Activated T-helper 2 cell treated with anti-CD3 and anti-CD28 coated beads, Interferon-gamma antibody, Interleukin-2, Interleukin-4, amounts not matched to agents 10 μg/mL and 5 μg/mL and 100 μg/mL, durations not matched to agents 14 hours and 24 hours and 36 hours (primary cell): ENCODE measurements around the gene FKBP5. TPM values are rescaled to one million over a fixed set of nuclear protein-coding genes. Genes with fewer than 3 reads are reported as not detected.

Experiments
- DNase-seq: peaks from one replicate; pipeline ENCODE4 v3.0.0; 2021; ENCODE audit warnings: low spot score
- H3K27ac Mint-ChIP-seq: one replicate; pipeline ENCODE4 v1.8.0; 2021; ENCODE audit warnings: mixed read lengths
- H3K27me3 Mint-ChIP-seq: one replicate; pipeline ENCODE4 v1.8.0; 2021; ENCODE audit warnings: low read depth, mixed read lengths
- H3K36me3 Mint-ChIP-seq: one replicate; pipeline ENCODE4 v1.8.0; 2021; ENCODE audit warnings: low read depth, mixed read lengths
- H3K4me1 Mint-ChIP-seq: one replicate; pipeline ENCODE4 v1.8.0; 2021; ENCODE audit warnings: low read depth, mixed read lengths
- H3K4me3 Mint-ChIP-seq: one replicate; pipeline ENCODE4 v1.8.0; 2021; ENCODE audit warnings: low read depth, mild to moderate bottlenecking, moderate library complexity, mixed read lengths
- H3K9me3 Mint-ChIP-seq: one replicate; pipeline ENCODE4 v1.8.0; 2021; ENCODE audit warnings: mixed read lengths
- intact Hi-C: fragments of 100-400 bp; cut with micrococcal nuclease; formaldehyde crosslinking; loops from one replicate; pipeline ENCODE4 v1.15.1; 2023
- total RNA-seq: library from RNA; stranded (reverse); gene quantifications from 2 replicates; pipeline ENCODE4 v1.2.3, GENCODE V29; 2022

FKBP5 gene
- total RNA-seq, 1 donor from 2014 or later, result 90.9 TPM

- peaks cover 34% of the 10 kb centered on the region for H3K4me1 Mint-ChIP-seq
- no peak overlapping the region for H3K27ac Mint-ChIP-seq
- H3K36me3 Mint-ChIP-seq, result peaks cover 65% of the 10 kb centered on the region
- H3K27me3 Mint-ChIP-seq, result no peaks in the 10 kb centered on the region
- intact Hi-C loops, result no loop called here
- no peaks in the 10 kb centered on the region for H3K9me3 Mint-ChIP-seq
- DNase-seq, result no peak
- no peak overlapping the region for H3K4me3 Mint-ChIP-seq
Observed at GRCh38 chr6:35592178-35592577, 96.5 kb downstream of the FKBP5 start.

GRCh38 chr6:35590622-35591066 lies 98.1 kb downstream of the FKBP5 start:
- Mint-ChIP-seq H3K27me3 (no peaks in the 10 kb centered on the region), H3K27ac (no peak overlapping the region), H3K4me1 (peaks cover 31% of the 10 kb centered on the region), H3K4me3 (no peak overlapping the region), H3K9me3 (no peaks in the 10 kb centered on the region), H3K36me3 (peaks cover 66% of the 10 kb centered on the region)
- intact Hi-C loops, result no loop called here
- DNase-seq, result no peak

GRCh38 chr6:35589904-35590303 lies 98.8 kb downstream of the FKBP5 start:
- Mint-ChIP-seq H3K4me1 (peaks cover 25% of the 10 kb centered on the region), H3K36me3 (peaks cover 60% of the 10 kb centered on the region), H3K9me3 (no peaks in the 10 kb centered on the region), H3K27me3 (no peaks in the 10 kb centered on the region), H3K27ac (no peak overlapping the region), H3K4me3 (no peak overlapping the region)
- intact Hi-C loops, result no loop called here
- DNase-seq, result no peak

- no peak for DNase-seq
- no peaks in the 10 kb centered on the region for H3K9me3 Mint-ChIP-seq
- no peak overlapping the region for H3K27ac Mint-ChIP-seq
- no peaks in the 10 kb centered on the region for H3K27me3 Mint-ChIP-seq
- intact Hi-C loops, result no loop called here
- H3K36me3 Mint-ChIP-seq, result peaks cover 56% of the 10 kb centered on the region
- peaks cover 20% of the 10 kb centered on the region for H3K4me1 Mint-ChIP-seq
- H3K4me3 Mint-ChIP-seq, result no peak overlapping the region
Observed at GRCh38 chr6:35589201-35589739, 99.4 kb downstream of the FKBP5 start.

GRCh38 chr6:35587167-35587566 lies 101.5 kb downstream of the FKBP5 start:
- Mint-ChIP-seq H3K9me3 (no peaks in the 10 kb centered on the region), H3K27ac (no peak overlapping the region), H3K27me3 (no peaks in the 10 kb centered on the region), H3K4me3 (no peak overlapping the region), H3K36me3 (peaks cover 56% of the 10 kb centered on the region), H3K4me1 (peaks cover 28% of the 10 kb centered on the region)
- intact Hi-C loops, result no loop called here
- DNase-seq, result no peak

- H3K9me3 Mint-ChIP-seq, result no peaks in the 10 kb centered on the region
- no peak overlapping the region for H3K27ac Mint-ChIP-seq
- intact Hi-C loops, result no loop called here
- no peak for DNase-seq
- H3K27me3 Mint-ChIP-seq, result no peaks in the 10 kb centered on the region
- peaks cover 54% of the 10 kb centered on the region for H3K36me3 Mint-ChIP-seq
- H3K4me1 Mint-ChIP-seq, result peaks cover 30% of the 10 kb centered on the region
- no peak overlapping the region for H3K4me3 Mint-ChIP-seq
Observed at GRCh38 chr6:35586542-35586941, 102.2 kb downstream of the FKBP5 start.

DNA sequence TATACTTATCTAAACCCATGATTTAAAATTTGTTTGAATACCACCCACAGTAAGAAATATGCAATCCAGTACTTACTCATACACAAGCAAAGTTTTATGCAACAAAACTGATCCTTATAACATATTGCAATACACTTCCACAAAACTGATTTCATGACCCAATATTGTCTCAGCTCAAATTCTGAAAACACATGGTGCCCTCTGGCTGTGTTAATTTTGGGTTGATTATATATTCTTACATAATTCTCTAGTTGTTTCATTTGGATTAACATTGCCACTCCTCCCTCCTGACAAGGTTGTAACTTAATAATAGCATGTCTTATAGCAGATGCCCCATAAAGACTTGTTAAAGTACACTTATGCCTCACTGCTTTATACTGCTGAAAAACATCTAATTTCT lies 103.1 kb downstream of the FKBP5 start:
- Mint-ChIP-seq H3K36me3 (peaks cover 54% of the 10 kb centered on the region), H3K4me1 (peaks cover 28% of the 10 kb centered on the region), H3K4me3 (no peak overlapping the region), H3K27me3 (no peaks in the 10 kb centered on the region), H3K9me3 (no peaks in the 10 kb centered on the region), H3K27ac (peak overlapping the region; percentile 25)
- no peak for DNase-seq
- intact Hi-C loops, result loop anchor here (2.0 kb wide), 1 partner anchor 79 kb away; no protein-coding TSS in a partner anchor

DNA sequence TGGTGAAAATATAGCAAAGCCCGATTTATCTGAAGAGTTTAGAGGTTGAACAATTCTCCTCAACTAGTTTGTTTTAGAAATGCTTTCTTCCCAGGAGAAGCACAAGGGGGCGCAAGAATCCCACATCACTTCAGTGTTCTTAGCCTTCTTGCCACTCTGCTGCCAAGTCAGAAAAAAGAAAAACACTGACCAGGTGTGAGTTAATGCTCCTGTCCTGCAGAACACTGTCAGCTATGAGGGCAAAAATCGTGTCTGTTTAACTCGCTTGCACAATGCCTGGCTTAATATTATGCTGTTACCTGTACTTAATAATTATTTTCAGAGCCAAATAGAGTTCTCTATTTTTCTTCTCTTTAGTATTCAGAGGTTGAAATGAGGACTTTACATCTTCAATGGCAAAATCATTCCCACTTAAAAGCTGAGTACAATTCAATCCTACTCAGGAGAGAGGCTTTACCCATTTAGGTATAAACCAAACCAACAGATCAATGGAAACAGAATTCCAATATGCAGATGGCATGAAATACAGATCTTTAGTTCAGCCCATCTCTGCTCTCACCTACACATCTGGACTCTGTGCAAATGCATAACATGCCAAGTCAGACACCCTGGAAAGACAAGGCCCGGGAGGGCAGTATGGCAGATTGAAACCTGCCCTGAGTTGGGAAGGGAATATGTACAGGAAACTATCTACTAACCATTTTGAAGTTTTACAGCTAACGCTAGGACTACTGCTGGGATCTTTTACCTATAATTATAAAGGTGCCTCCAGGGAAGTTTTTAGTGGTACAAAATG lies 104.6 kb downstream of the FKBP5 start:
- peaks cover 28% of the 10 kb centered on the region for H3K4me1 Mint-ChIP-seq
- H3K9me3 Mint-ChIP-seq, result no peaks in the 10 kb centered on the region
- no peak overlapping the region for H3K4me3 Mint-ChIP-seq
- H3K36me3 Mint-ChIP-seq, result peaks cover 50% of the 10 kb centered on the region
- intact Hi-C loops, result loop anchor here (1.0 to 5.0 kb wide), 4 partner anchors 38 to 153 kb away; partner anchors contain the start of genes ARMC12 and FKBP5
- DNase-seq, result peak; percentile 50
- no peak overlapping the region for H3K27ac Mint-ChIP-seq
- H3K27me3 Mint-ChIP-seq, result no peaks in the 10 kb centered on the region

DNA sequence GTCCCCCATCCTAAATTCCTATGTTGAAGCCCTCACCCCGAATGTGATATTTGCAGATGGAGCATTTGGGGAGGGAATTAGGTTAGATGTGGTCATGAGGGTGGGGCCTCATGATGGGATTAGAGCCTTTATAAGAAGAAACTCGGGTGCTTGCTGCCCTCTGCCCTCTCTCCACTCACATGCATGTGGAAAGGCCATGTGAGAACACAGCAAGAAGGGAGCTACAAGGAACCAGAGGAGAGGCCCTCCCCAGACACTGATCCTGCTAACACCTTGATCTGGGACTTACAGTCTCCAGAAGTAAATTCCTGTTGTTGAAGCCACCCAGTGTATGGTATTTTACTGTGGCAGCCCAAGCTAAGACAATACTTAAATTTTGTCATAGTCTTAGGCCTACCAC lies 106.4 kb downstream of the FKBP5 start:
- intact Hi-C loops, result loop anchor here (5.0 kb wide), 2 partner anchors 40 to 105 kb away; partner anchors contain the start of gene FKBP5
- no peak overlapping the region for H3K27ac Mint-ChIP-seq

DNA sequence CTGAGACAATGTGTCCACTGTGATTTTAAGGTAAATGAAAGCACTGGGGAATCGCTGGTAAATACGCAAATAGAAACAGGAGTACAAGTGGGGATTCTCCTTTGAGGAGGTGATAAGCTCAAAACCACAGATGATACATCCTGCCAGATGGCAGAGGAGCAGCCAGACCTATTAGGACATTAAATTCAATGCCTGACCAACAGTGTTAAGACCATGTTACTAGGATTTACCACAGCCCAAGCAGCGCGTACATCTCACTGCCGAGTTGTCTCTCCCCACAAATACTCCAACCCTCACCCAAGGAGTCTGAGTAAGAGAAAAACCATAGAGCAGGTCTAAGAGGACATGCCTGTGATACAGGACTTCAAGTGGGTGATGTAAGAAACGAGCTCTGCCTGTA lies 107.1 kb downstream of the FKBP5 start:
- Mint-ChIP-seq H3K27ac (peak overlapping the region; percentile 12), H3K4me3 (no peak overlapping the region), H3K9me3 (no peaks in the 10 kb centered on the region), H3K36me3 (peaks cover 48% of the 10 kb centered on the region), H3K4me1 (peaks cover 26% of the 10 kb centered on the region), H3K27me3 (no peaks in the 10 kb centered on the region)
- intact Hi-C loops, result loop anchor here (5.0 kb wide), 2 partner anchors 41 to 106 kb away; partner anchors contain the start of gene FKBP5
- no peak for DNase-seq

More for the DNA sequence above, 106.4 kb downstream of the FKBP5 start:
- H3K4me1 Mint-ChIP-seq, result peaks cover 26% of the 10 kb centered on the region
- H3K9me3 Mint-ChIP-seq, result no peaks in the 10 kb centered on the region
- no peak for DNase-seq
- peaks cover 49% of the 10 kb centered on the region for H3K36me3 Mint-ChIP-seq
- H3K4me3 Mint-ChIP-seq, result no peak overlapping the region
- no peaks in the 10 kb centered on the region for H3K27me3 Mint-ChIP-seq

DNA sequence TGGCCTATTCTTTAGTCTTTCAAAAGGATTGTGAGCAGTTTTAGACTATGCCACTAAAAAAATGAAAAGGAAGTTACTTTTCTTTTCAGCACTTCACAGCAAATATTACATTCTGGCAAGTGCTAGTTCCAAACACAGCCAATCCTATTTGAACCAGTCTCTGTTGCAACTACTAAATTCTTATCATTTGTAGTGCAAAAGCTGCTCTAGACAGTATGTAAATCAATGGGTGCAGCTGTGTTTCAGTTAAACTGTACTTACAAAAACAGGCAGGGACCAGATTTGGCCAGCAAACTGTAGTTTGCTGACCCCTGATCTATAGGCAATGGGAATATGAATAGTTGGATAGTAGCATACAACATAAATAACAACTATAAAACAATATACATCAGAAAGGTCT lies 107.9 kb downstream of the FKBP5 start:
- no peak overlapping the region for H3K4me3 Mint-ChIP-seq
- H3K4me1 Mint-ChIP-seq, result peaks cover 25% of the 10 kb centered on the region
- no peaks in the 10 kb centered on the region for H3K27me3 Mint-ChIP-seq
- H3K27ac Mint-ChIP-seq, result no peak overlapping the region
- DNase-seq, result no peak
- intact Hi-C loops, result loop anchor here (5.0 kb wide), 2 partner anchors 41 to 106 kb away; partner anchors contain the start of gene FKBP5
- H3K9me3 Mint-ChIP-seq, result no peaks in the 10 kb centered on the region
- peaks cover 43% of the 10 kb centered on the region for H3K36me3 Mint-ChIP-seq

GRCh38 chr6:35576682-35577081 lies 112.0 kb downstream of the FKBP5 start:
- intact Hi-C loops, result no loop called here
- peaks cover 3% of the 10 kb centered on the region for H3K4me1 Mint-ChIP-seq
- no peak overlapping the region for H3K4me3 Mint-ChIP-seq
- H3K9me3 Mint-ChIP-seq, result no peaks in the 10 kb centered on the region
- DNase-seq, result no peak
- peaks cover 49% of the 10 kb centered on the region for H3K36me3 Mint-ChIP-seq
- H3K27me3 Mint-ChIP-seq, result no peaks in the 10 kb centered on the region
- no peak overlapping the region for H3K27ac Mint-ChIP-seq

GRCh38 chr6:35573495-35574110 lies 115.1 kb downstream of the FKBP5 start:
- Mint-ChIP-seq H3K4me3 (no peak overlapping the region), H3K27me3 (no peaks in the 10 kb centered on the region), H3K4me1 (no peaks in the 10 kb centered on the region), H3K36me3 (peaks cover 42% of the 10 kb centered on the region), H3K9me3 (no peaks in the 10 kb centered on the region), H3K27ac (no peak overlapping the region)
- no peak for DNase-seq
- intact Hi-C loops, result no loop called here
